Prostate gland (tissue), 2 donors: ENCODE measurements around the gene GPS2. TPM values are rescaled to one million over a fixed set of nuclear protein-coding genes. Genes with fewer than 3 reads are reported as not detected.

Experiments
- DNase-seq: peaks from one replicate; pipeline ENCODE4 v3.0.0-alpha.2; 2019; ENCODE audit warnings: low spot score
- H3K27ac ChIP-seq, 2 donors: fragments of 200-600 bp; sonication (generic); 2 replicates each; pipeline ENCODE4 v1.5.1; 2017 to 2019
- H3K27me3 ChIP-seq: fragments of 200-600 bp; sonication (generic); replicated peaks from 2 replicates; pipeline ENCODE4 v1.5.1; 2019; ENCODE audit not compliant: insufficient read depth
- H3K36me3 ChIP-seq, 2 donors: fragments of 200-600 bp; sonication (generic); 1 replicate in 1 of 2; 2 replicates in 1 of 2; pipeline versions ENCODE4 v1.5.1 to v1.8.1; 2017 to 2019
- H3K4me1 ChIP-seq: fragments of 200-600 bp; sonication (generic); replicated peaks from 2 replicates; pipeline ENCODE4 v1.5.1; 2019
- H3K4me3 ChIP-seq, 2 donors: fragments of 200-600 bp; sonication (generic); 2 replicates each; pipeline ENCODE4 v1.5.1; 2017 to 2019
- H3K9me3 ChIP-seq: fragments of 200-600 bp; sonication (generic); 2 replicates; pipeline ENCODE4 v1.5.1; 2017
- CTCF ChIP-seq, 4 experiments: fragments of 200-600 bp in 2 of 4; fragments of 450-650 bp in 2 of 4; sonication (generic) in 2 of 4; IDR thresholded peaks; 1 replicate in 3 of 4; 2 replicates in 1 of 4; pipeline ENCODE4 v1.5.1; 2016 to 2019; ENCODE audit warnings: antibody characterized with exemption in 4 of 4, mild to moderate bottlenecking in 2 of 4, moderate library complexity in 2 of 4
- POLR2A ChIP-seq: fragments of 450-650 bp; IDR thresholded peaks from one replicate; pipeline ENCODE4 v1.6.1; 2016; ENCODE audit warnings: antibody characterized with exemption, mild to moderate bottlenecking
- POLR2AphosphoS5 ChIP-seq: sonication (generic); formaldehyde crosslinking; IDR thresholded peaks from one replicate; pipeline ENCODE4 v1.6.1; 2017; ENCODE audit warnings: antibody characterized with exemption
- WGBS: methylation state at CpG from one replicate; pipeline ENCODE4 v1.1.5; 2018; 5-methylcytosine and 5-hydroxymethylcytosine counted together
- intact Hi-C: fragments of 100-400 bp; cut with DNase I; formaldehyde crosslinking; loops from one replicate; pipeline ENCODE4 v1.14.2; 2022
- total RNA-seq, 2 donors: library from RNA; depleted of rRNA; stranded (reverse); fragments of >200 nt; gene quantifications; one replicate each; pipeline ENCODE4 v1.1.0, GENCODE V29; 2016

The GPS2 gene
- total RNA-seq, 2 donors from 2014 or later = 88.4 to 140 TPM

GRCh38 chr17:7354262-7354843 is 39.2 kb upstream of the GPS2 start:
- H3K36me3 ChIP-seq = no peaks in the 10 kb centered on the region
- no peak for DNase-seq
- TF ChIP-seq CTCF (IDR thresholded peaks at IDR 0.05) (no peak), POLR2A (peak; percentile 36), POLR2AphosphoS5 (no peak)
- peak overlapping the region in 1 of 2 donors; percentile 38 for H3K27ac ChIP-seq
- peaks cover 9% of the 10 kb centered on the region for H3K4me1 ChIP-seq
- intact Hi-C loops = loop anchor here (5.0 to 10.0 kb wide), 4 partner anchors 38 to 333 kb away; partner anchors contain the start of genes PLSCR3, POLR2A, SENP3 and SLC35G6
- H3K27me3 ChIP-seq = no peaks in the 10 kb centered on the region
- no peaks in the 10 kb centered on the region for H3K9me3 ChIP-seq
- H3K4me3 ChIP-seq = no peak overlapping the region
- 60% methylated on average over 9 of the region's 9 CpGs for WGBS

GRCh38 chr17:7352910-7353635 is 37.9 kb upstream of the GPS2 start:
- Histone ChIP-seq H3K4me1 (peaks cover 9% of the 10 kb centered on the region), H3K27ac (peak overlapping the region; percentile 97 to 98), H3K27me3 (no peaks in the 10 kb centered on the region), H3K36me3 (no peaks in the 10 kb centered on the region), H3K9me3 (no peaks in the 10 kb centered on the region), H3K4me3 (peak overlapping the region in 1 of 2 donors; percentile 94)
- DNase-seq = no peak
- WGBS = 88% methylated on average over 35 of the region's 37 CpGs
- TF ChIP-seq POLR2A = no peak
- no peak for TF ChIP-seq POLR2AphosphoS5
- no peak for TF ChIP-seq CTCF (IDR thresholded peaks at IDR 0.05)
- intact Hi-C loops = loop anchor here (5.0 to 10.0 kb wide), 4 partner anchors 39 to 334 kb away; partner anchors contain the start of genes PLSCR3, POLR2A, SENP3 and SLC35G6

- 23% methylated on average over 10 of the region's 10 CpGs for WGBS
- peak overlapping the region; percentile 49 to 94 for H3K4me3 ChIP-seq
- H3K36me3 ChIP-seq = no peaks in the 10 kb centered on the region
- H3K9me3 ChIP-seq = no peaks in the 10 kb centered on the region
- DNase-seq = no peak
- TF ChIP-seq CTCF (IDR thresholded peaks at IDR 0.05) = peak in 1 of 4 experiments; percentile 38
- no peak for TF ChIP-seq POLR2AphosphoS5
- H3K4me1 ChIP-seq = peaks cover 9% of the 10 kb centered on the region
- H3K27ac ChIP-seq = peak overlapping the region; percentile 97 to 98
- intact Hi-C loops = loop anchor here (5.0 to 10.0 kb wide), 4 partner anchors 40 to 335 kb away; partner anchors contain the start of genes PLSCR3, POLR2A, SENP3 and SLC35G6
- H3K27me3 ChIP-seq = no peaks in the 10 kb centered on the region
Observed at GRCh38 chr17:7352503-7352889, 37.3 kb upstream of the GPS2 start.

- WGBS = under 1% methylated on average over 67 of the region's 91 CpGs
- no peaks in the 10 kb centered on the region for H3K36me3 ChIP-seq
- peaks cover 9% of the 10 kb centered on the region for H3K4me1 ChIP-seq
- H3K27me3 ChIP-seq = no peaks in the 10 kb centered on the region
- TF ChIP-seq POLR2AphosphoS5 (peak; percentile 68), POLR2A (peak; percentile 70), CTCF (IDR thresholded peaks at IDR 0.05) (peak in 3 of 4 experiments; percentile 47 to 73 (median 64))
- H3K9me3 ChIP-seq = no peaks in the 10 kb centered on the region
- H3K27ac ChIP-seq = peak within 1 kb of the TSS; percentile 97 to 98
- intact Hi-C loops = loop anchor here (5.0 to 10.0 kb wide), 4 partner anchors 40 to 335 kb away; partner anchors contain the start of genes PLSCR3, POLR2A, SENP3 and SLC35G6
- peak; percentile 92 for DNase-seq
- H3K4me3 ChIP-seq = peak within 1 kb of the TSS; percentile 49 to 94
Observed at GRCh38 chr17:7351665-7352502, 36.7 kb upstream of the GPS2 start, which contains the start of gene KCTD11. Gene KCTD11, plus strand, starts transcription at chr17:7352162.
